Keratinocyte (primary cell): ENCODE results near the gene EPS8L2. TPM values are rescaled to one million over a fixed set of nuclear protein-coding genes. Genes with fewer than 3 reads are reported as not detected.

Source experiments
- DNase-seq: peaks from one replicate; pipeline ENCODE4 v3.0.0-alpha.2; 2011; ENCODE audit warnings: low read depth, missing footprints, low spot score
- FAIRE-seq: peaks from 2 replicates; lab custom pipeline; 2011; peaks lifted over from hg19 to GRCh38; lab: Jason Lieb, UNC
- H2AFZ ChIP-seq: 2 replicates; pipeline ENCODE4 v1.6.0; 2012; ENCODE audit warnings: low read length, control low read depth, inconsistent platforms; ENCODE audit not compliant: control insufficient read depth
- H3K27ac ChIP-seq: 2 replicates; pipeline ENCODE4 v1.5.1; 2011; ENCODE audit warnings: low read length; ENCODE audit not compliant: control insufficient read depth, insufficient read depth
- H3K27me3 ChIP-seq: 3 replicates; pipeline ENCODE4 v1.6.0; 2011; ENCODE audit warnings: low read length; ENCODE audit not compliant: control insufficient read depth, insufficient read depth; ENCODE audit errors: extremely low read depth
- H3K36me3 ChIP-seq, 2 experiments: 2 replicates in 1 of 2; 3 replicates in 1 of 2; pipeline ENCODE4 v1.5.1; 2011; ENCODE audit warnings: low read length in 2 of 2, mild to moderate bottlenecking in 1 of 2; ENCODE audit not compliant: control insufficient read depth in 2 of 2, insufficient read depth in 2 of 2; ENCODE audit errors: extremely low read depth in 1 of 2
- H3K4me1 ChIP-seq: 3 replicates; pipeline ENCODE4 v1.5.1; 2011; ENCODE audit warnings: low read length; ENCODE audit not compliant: control insufficient read depth, insufficient read depth; ENCODE audit errors: extremely low read depth
- H3K4me2 ChIP-seq: 3 replicates; pipeline ENCODE4 v1.6.0; 2011; ENCODE audit warnings: low read depth, low read length; ENCODE audit not compliant: control insufficient read depth, insufficient read depth; ENCODE audit errors: extremely low read depth
- H3K4me3 ChIP-seq, 3 experiments: fragments of 200-600 bp in 1 of 3; sonication (generic) in 1 of 3; 2 replicates in 2 of 3; 3 replicates in 1 of 3; pipeline ENCODE4 v1.5.1; 2011 to 2016; ENCODE audit warnings: low read length in 3 of 3, mild to moderate bottlenecking in 3 of 3, control low read depth in 2 of 3, inconsistent platforms in 1 of 3, low read depth in 1 of 3, mixed read lengths in 1 of 3, mixed run types in 1 of 3, moderate library complexity in 1 of 3; ENCODE audit not compliant: control insufficient read depth in 2 of 3, insufficient read depth in 2 of 3; ENCODE audit errors: extremely low read depth in 1 of 3
- H3K79me2 ChIP-seq: 2 replicates; pipeline ENCODE4 v1.6.0; 2012; ENCODE audit warnings: low read length; ENCODE audit not compliant: control insufficient read depth, insufficient read depth
- H3K9ac ChIP-seq: 3 replicates; pipeline ENCODE4 v1.6.0; 2011; ENCODE audit warnings: low read length; ENCODE audit not compliant: control insufficient read depth, insufficient read depth; ENCODE audit errors: extremely low read depth
- H3K9me1 ChIP-seq: 3 replicates; pipeline ENCODE4 v1.6.0; 2011; ENCODE audit warnings: low read length; ENCODE audit not compliant: control insufficient read depth, insufficient read depth; ENCODE audit errors: extremely low read depth
- H3K9me3 ChIP-seq: 2 replicates; pipeline ENCODE4 v1.5.1; 2012; ENCODE audit warnings: low read depth, low read length; ENCODE audit not compliant: control insufficient read depth
- H4K20me1 ChIP-seq: 3 replicates; pipeline ENCODE4 v1.6.0; 2011; ENCODE audit warnings: low read length; ENCODE audit not compliant: control insufficient read depth, insufficient read depth; ENCODE audit errors: extremely low read depth
- CTCF ChIP-seq, 3 experiments: IDR thresholded peaks in 1 of 3; conservative IDR thresholded peaks in 1 of 3; optimal IDR thresholded peaks in 1 of 3; 2 replicates in 2 of 3; 3 replicates in 1 of 3; pipeline versions ENCODE3 to v1.5.1; 2011; ENCODE audit warnings: low read length in 3 of 3, mild to moderate bottlenecking in 3 of 3, moderate library complexity in 2 of 3, control low read depth in 1 of 3, inconsistent platforms in 1 of 3; ENCODE audit not compliant: insufficient read depth in 2 of 3; ENCODE audit errors: extremely low read depth in 1 of 3
- EZH2 ChIP-seq: IDR thresholded peaks from one replicate; pipeline ENCODE4 v1.6.1; 2012; ENCODE audit warnings: inconsistent platforms, mild to moderate bottlenecking, low read length, moderate library complexity
- dilution Hi-C: fragments of 300-500 bp; cut with MboI; formaldehyde crosslinking; loops from one replicate; pipeline ENCODE4 v1.7.0; 2020; ENCODE audit warnings: low sequenced_read_pairs; ENCODE audit not compliant: extremely low pct_ligation_motif_present
- polyA plus RNA-seq, 5 experiments: library from polyadenylated mRNA; depleted of rRNA in 3 of 5; stranded (reverse) in 3 of 5; stranded (forward) in 1 of 5; unstranded in 1 of 5; fragments of >200 nt; gene quantifications; 1 replicate in 1 of 5; 2 replicates in 3 of 5; 3 replicates in 1 of 5; pipeline versions ENCODE4 v1.2.1 to v1.2.3, GENCODE V29; 2011 to 2012; ENCODE audit warnings: missing spikeins in 2 of 5, low read depth in 1 of 5, low replicate concordance in 1 of 5

EPS8L2 gene
- polyA plus RNA-seq, 1 donor (not counting 4 experiments of a cell fraction or from before 2014, with no cell fraction given): 114 TPM

GRCh38 chr11:678297-678696 is 27.7 kb upstream of the EPS8L2 start:
- Histone ChIP-seq H3K4me2 (no peak overlapping the region), H4K20me1 (no peaks in the 10 kb centered on the region), H3K4me1 (no peaks in the 10 kb centered on the region), H3K9me1 (no peaks in the 10 kb centered on the region), H3K27ac (no peak overlapping the region), H2AFZ (no peak overlapping the region), H3K9ac (no peak overlapping the region), H3K79me2 (no peaks in the 10 kb centered on the region), H3K9me3 (no peaks in the 10 kb centered on the region), H3K27me3 (no peaks in the 10 kb centered on the region), H3K4me3 (no peak overlapping the region), H3K36me3 (peaks cover 17 to 41% of the 10 kb centered on the region in 2 experiments)
- DNase-seq: no peak
- dilution Hi-C loops: no loop called here
- FAIRE-seq: no peak
- TF ChIP-seq CTCF (optimal IDR thresholded peaks at IDR 0.05 in 1 of 3, IDR thresholded peaks at IDR 0.05 in 1 of 3, conservative IDR thresholded peaks at IDR 0.05 in 1 of 3; ENCODE audit: extremely low read depth in 1 of 3, insufficient read depth in 2 of 3, low read length in 3 of 3) (no peak), EZH2 (no peak)

- H4K20me1 ChIP-seq: no peaks in the 10 kb centered on the region
- FAIRE-seq: no peak
- TF ChIP-seq EZH2 (no peak), CTCF (optimal IDR thresholded peaks at IDR 0.05 in 1 of 3, IDR thresholded peaks at IDR 0.05 in 1 of 3, conservative IDR thresholded peaks at IDR 0.05 in 1 of 3; ENCODE audit: extremely low read depth in 1 of 3, insufficient read depth in 2 of 3, low read length in 3 of 3) (no peak)
Observed at GRCh38 chr11:679271-680207, 26.5 kb upstream of the EPS8L2 start.

More at GRCh38 chr11:679271-680207, 26.5 kb upstream of the EPS8L2 start:
- Histone ChIP-seq H3K4me2 (no peak overlapping the region), H3K9ac (no peak overlapping the region), H3K27ac (no peak overlapping the region), H3K4me1 (no peaks in the 10 kb centered on the region), H3K9me3 (no peaks in the 10 kb centered on the region), H3K9me1 (no peaks in the 10 kb centered on the region), H2AFZ (no peak overlapping the region), H3K36me3 (peaks cover 16 to 32% of the 10 kb centered on the region in 2 experiments), H3K4me3 (no peak overlapping the region), H3K27me3 (no peaks in the 10 kb centered on the region), H3K79me2 (no peaks in the 10 kb centered on the region)
- no peak for DNase-seq
- dilution Hi-C loops: no loop called here
